ENCODE data around the gene BLOC1S6. TPM values are rescaled to one million over a fixed set of nuclear protein-coding genes. Genes with fewer than 3 reads are reported as not detected.
A peak's percentile ranks its signal among the peaks of the same experiment; 100 is the strongest.

BLOC1S6 gene
- total and polyA plus RNA-seq, 2 of the 13 experiments (the other 11 are each of a cell fraction or from before 2014, with no cell fraction given) = 11.8 to 44.3 TPM

GRCh38 chr15:45587095-45587862 lies at the start of gene BLOC1S6 (continued):
- TF ChIP-seq MXD1 (CRISPR knock-in tag; IDR thresholded peaks at IDR 0.05) = no peak; the same call in 1 of the 2 replicates
- peak; percentile 51; the same call in 1 of the 2 replicates for TF ChIP-seq ZNF598 (CRISPR knock-in tag; IDR thresholded peaks at IDR 0.05; ENCODE audit: borderline replicate concordance)
- peak; percentile 84 for TF ChIP-seq SP4 (CRISPR knock-in tag; IDR thresholded peaks at IDR 0.05)
- peak; percentile 54; the same call in 1 of the 2 replicates for TF ChIP-seq ZNF441 (CRISPR knock-in tag; IDR thresholded peaks at IDR 0.05; ENCODE audit: borderline replicate concordance)
- peak; percentile 70; the same call in 1 of the 2 replicates for TF ChIP-seq ZNF792 (CRISPR knock-in tag; IDR thresholded peaks at IDR 0.05)
- TF ChIP-seq ZNF567 (CRISPR knock-in tag; IDR thresholded peaks at IDR 0.05; ENCODE audit: borderline replicate concordance) = peak; percentile 29; the same call in 1 of the 2 replicates
- TF ChIP-seq ZBTB39 (CRISPR knock-in tag; IDR thresholded peaks at IDR 0.05) = peak; percentile 89
- TF ChIP-seq ZNF510 (CRISPR knock-in tag; IDR thresholded peaks at IDR 0.05; ENCODE audit: low read depth) = 0 out of 2 replicates have a peak, but pooled peaks have one; percentile 39
- TF ChIP-seq SSRP1 (CRISPR knock-in tag; IDR thresholded peaks at IDR 0.05) = 0 out of 2 replicates have a peak, but pooled peaks have one; percentile 22
- peak; percentile 41; the same call in 1 of the 2 replicates for TF ChIP-seq ZNF547 (CRISPR knock-in tag; IDR thresholded peaks at IDR 0.05)
- TF ChIP-seq POGK (CRISPR knock-in tag; conservative IDR thresholded peaks at IDR 0.05) = peak; percentile 96
- peak; percentile 84; the same call in 1 of the 2 replicates for TF ChIP-seq CBX5 (CRISPR knock-in tag; IDR thresholded peaks at IDR 0.05; ENCODE audit: borderline replicate concordance)
- no peak for TF ChIP-seq SMARCE1 (IDR thresholded peaks at IDR 0.05; ENCODE audit: borderline replicate concordance)
- TF ChIP-seq TBX3 (IDR thresholded peaks at IDR 0.05; ENCODE audit: borderline replicate concordance) = peak; percentile 45; the same call in 1 of the 2 replicates
- TF ChIP-seq ZFP62 (CRISPR knock-in tag; IDR thresholded peaks at IDR 0.05) = no peak
- TF ChIP-seq ZNF543 (CRISPR knock-in tag; IDR thresholded peaks at IDR 0.05) = peak; percentile 94
- no peak for TF ChIP-seq ZNF713 (CRISPR knock-in tag; IDR thresholded peaks at IDR 0.05)
- 0 out of 2 replicates have a peak, but pooled peaks have one; percentile 66 for TF ChIP-seq NR1H2 (CRISPR knock-in tag; IDR thresholded peaks at IDR 0.05; ENCODE audit: borderline replicate concordance, low read depth)
- TF ChIP-seq SALL1 (CRISPR knock-in tag; IDR thresholded peaks at IDR 0.05) = peak; percentile 96
- TF ChIP-seq ZFP1 (CRISPR knock-in tag; IDR thresholded peaks at IDR 0.05) = no peak; the same call in 1 of the 2 replicates
- TF ChIP-seq ZNF768 (CRISPR knock-in tag; IDR thresholded peaks at IDR 0.05) = peak; percentile 81
- peak; percentile 82; the same call in 1 of the 2 replicates for TF ChIP-seq ZNF724P (CRISPR knock-in tag; IDR thresholded peaks at IDR 0.05; ENCODE audit: borderline replicate concordance)
- peak; percentile 88 for TF ChIP-seq ELF1 (CRISPR knock-in tag; IDR thresholded peaks at IDR 0.05)
- 0 out of 2 replicates have a peak, but pooled peaks have one; percentile 4 for TF ChIP-seq MAFF (IDR thresholded peaks at IDR 0.05; ENCODE audit: low read depth, low read length)
- TF ChIP-seq ATF4 (CRISPR knock-in tag; IDR thresholded peaks at IDR 0.05) = peak in 1 of 2 experiments; percentile 61; a peak in 2 of 4 replicates
- peak; percentile 99 for TF ChIP-seq KMT2B (CRISPR knock-in tag; IDR thresholded peaks at IDR 0.05)

All from HepG2 (cell line).